ENCODE results near the gene WFDC1. TPM values are rescaled to one million over a fixed set of nuclear protein-coding genes. Genes with fewer than 3 reads are reported as not detected.
"Not testable (repeated sequence)": the region's sequence is repeated elsewhere in the genome, so short reads cannot be mapped to it uniquely, and the experiment has no call there.

WFDC1 gene
- total RNA-seq, 1 donor from 2014 or later: 0.34 TPM

GRCh38 chr16:84332975-84333684, 38.5 kb downstream of the WFDC1 start:
- Histone ChIP-seq H3K27me3 (ENCODE audit: insufficient read depth, low read length) (no peaks in the 10 kb centered on the region), H3K9me3 (ENCODE audit: insufficient read depth, low read depth, low read length) (no peaks in the 10 kb centered on the region), H2AFZ (ENCODE audit: low read depth, low read length) (no peak overlapping the region), H3K4me3 (ENCODE audit: insufficient read depth, low read depth, low read length) (no peak overlapping the region), H3K4me2 (ENCODE audit: low read length) (no peak overlapping the region), H4K20me1 (ENCODE audit: insufficient read depth, low read length) (no peaks in the 10 kb centered on the region), H3K9ac (ENCODE audit: low read length) (no peak overlapping the region), H3K27ac (ENCODE audit: low read depth, low read length) (no peak overlapping the region), H3K79me2 (ENCODE audit: insufficient read depth, low read length) (no peaks in the 10 kb centered on the region), H3K4me1 (ENCODE audit: insufficient read depth, low read length) (no peaks in the 10 kb centered on the region), H3K36me3 (ENCODE audit: insufficient read depth, low read length) (no peaks in the 10 kb centered on the region)
- H3K36me3 Mint-ChIP-seq (ENCODE audit: low read depth, unreplicated experiment): no peaks in the 10 kb centered on the region
- H3K27me3 Mint-ChIP-seq (ENCODE audit: low read depth, unreplicated experiment): peaks cover 13% of the 10 kb centered on the region
- H3K27ac Mint-ChIP-seq (ENCODE audit: unreplicated experiment): no peak overlapping the region
- DNase-seq (ENCODE audit: low read depth) (no peak), FAIRE-seq (no peak)
- H3K4me1 Mint-ChIP-seq (ENCODE audit: low read depth, unreplicated experiment): peaks cover 5% of the 10 kb centered on the region
- H3K4me3 Mint-ChIP-seq (ENCODE audit: unreplicated experiment): no peak overlapping the region
- TF ChIP-seq CTCF (IDR thresholded peaks at IDR 0.05; ENCODE audit: insufficient read depth, low read depth, low read length) (no peak), EZH2 (IDR thresholded peaks at IDR 0.05; ENCODE audit: insufficient read depth, low read length) (no peak)
- peaks cover 19% of the 10 kb centered on the region for H3K9me3 Mint-ChIP-seq (ENCODE audit: unreplicated experiment)

GRCh38 chr16:84334058-84334457, 39.4 kb downstream of the WFDC1 start:
- Histone ChIP-seq H3K36me3 (ENCODE audit: insufficient read depth, low read length) (no peaks in the 10 kb centered on the region), H3K79me2 (ENCODE audit: insufficient read depth, low read length) (no peaks in the 10 kb centered on the region), H3K9ac (ENCODE audit: low read length) (no peak overlapping the region), H4K20me1 (ENCODE audit: insufficient read depth, low read length) (no peaks in the 10 kb centered on the region), H3K27ac (ENCODE audit: low read depth, low read length) (no peak overlapping the region), H3K9me3 (ENCODE audit: insufficient read depth, low read depth, low read length) (no peaks in the 10 kb centered on the region), H3K4me2 (ENCODE audit: low read length) (no peak overlapping the region), H3K27me3 (ENCODE audit: insufficient read depth, low read length) (peaks cover under 1% of the 10 kb centered on the region), H3K4me1 (ENCODE audit: insufficient read depth, low read length) (no peaks in the 10 kb centered on the region), H2AFZ (ENCODE audit: low read depth, low read length) (no peak overlapping the region), H3K4me3 (ENCODE audit: insufficient read depth, low read depth, low read length) (no peak overlapping the region)
- FAIRE-seq (no peak), DNase-seq (ENCODE audit: low read depth) (no peak)
- Mint-ChIP-seq H3K4me1 (ENCODE audit: low read depth, unreplicated experiment) (peaks cover 5% of the 10 kb centered on the region), H3K4me3 (ENCODE audit: unreplicated experiment) (no peak overlapping the region), H3K27me3 (ENCODE audit: low read depth, unreplicated experiment) (peaks cover 14% of the 10 kb centered on the region), H3K27ac (ENCODE audit: unreplicated experiment) (no peak overlapping the region), H3K9me3 (ENCODE audit: unreplicated experiment) (peaks cover 19% of the 10 kb centered on the region), H3K36me3 (ENCODE audit: low read depth, unreplicated experiment) (no peaks in the 10 kb centered on the region)
- TF ChIP-seq EZH2 (IDR thresholded peaks at IDR 0.05; ENCODE audit: insufficient read depth, low read length) (no peak), CTCF (IDR thresholded peaks at IDR 0.05; ENCODE audit: insufficient read depth, low read depth, low read length) (no peak)

- H3K4me1 ChIP-seq (ENCODE audit: insufficient read depth, low read length): no peaks in the 10 kb centered on the region
- H3K36me3 ChIP-seq (ENCODE audit: insufficient read depth, low read length): no peaks in the 10 kb centered on the region
- no peaks in the 10 kb centered on the region for H4K20me1 ChIP-seq (ENCODE audit: insufficient read depth, low read length)
- no peak overlapping the region for H3K4me3 Mint-ChIP-seq (ENCODE audit: unreplicated experiment)
- peaks cover 18% of the 10 kb centered on the region for H3K27me3 Mint-ChIP-seq (ENCODE audit: low read depth, unreplicated experiment)
- no peaks in the 10 kb centered on the region for H3K36me3 Mint-ChIP-seq (ENCODE audit: low read depth, unreplicated experiment)
- H3K4me2 ChIP-seq (ENCODE audit: low read length): no peak overlapping the region
- H3K4me1 Mint-ChIP-seq (ENCODE audit: low read depth, unreplicated experiment): peaks cover 5% of the 10 kb centered on the region
- no peak for DNase-seq (ENCODE audit: low read depth)
- no peak overlapping the region for H3K9ac ChIP-seq (ENCODE audit: low read length)
- H2AFZ ChIP-seq (ENCODE audit: low read depth, low read length): no peak overlapping the region
- peaks cover 4% of the 10 kb centered on the region for H3K27me3 ChIP-seq (ENCODE audit: insufficient read depth, low read length)
- H3K79me2 ChIP-seq (ENCODE audit: insufficient read depth, low read length): no peaks in the 10 kb centered on the region
- TF ChIP-seq CTCF (IDR thresholded peaks at IDR 0.05; ENCODE audit: insufficient read depth, low read depth, low read length) (no peak), EZH2 (IDR thresholded peaks at IDR 0.05; ENCODE audit: insufficient read depth, low read length) (no peak)
- H3K27ac ChIP-seq (ENCODE audit: low read depth, low read length): no peak overlapping the region
- H3K9me3 Mint-ChIP-seq (ENCODE audit: unreplicated experiment): peaks cover 19% of the 10 kb centered on the region
- FAIRE-seq: no peak
- H3K27ac Mint-ChIP-seq (ENCODE audit: unreplicated experiment): no peak overlapping the region
- H3K9me3 ChIP-seq (ENCODE audit: insufficient read depth, low read depth, low read length): no peaks in the 10 kb centered on the region
- H3K4me3 ChIP-seq (ENCODE audit: insufficient read depth, low read depth, low read length): no peak overlapping the region
These were observed 39.8 kb downstream of the WFDC1 start for GRCh38 chr16:84334482-84334881.

DNA sequence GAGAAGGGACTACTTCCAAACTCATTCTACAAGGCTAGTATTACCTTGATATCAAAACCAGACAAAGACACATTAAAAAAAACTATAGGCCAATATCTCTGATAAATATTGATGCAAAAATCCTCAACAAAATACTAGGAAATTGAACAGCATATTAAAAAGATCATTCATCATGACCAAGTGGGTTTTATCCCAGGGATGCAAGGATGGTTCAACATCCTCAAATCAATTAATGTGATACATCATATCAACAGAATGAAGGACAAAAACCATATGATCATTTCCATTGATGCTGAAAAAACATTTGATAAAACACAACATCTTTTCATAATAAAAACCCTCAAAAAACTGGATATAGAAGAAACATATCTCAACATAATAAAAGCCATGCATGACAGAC, 42.6 kb downstream of the WFDC1 start:
- not testable (repeated sequence) for H3K27ac ChIP-seq (ENCODE audit: low read depth, low read length); H3K9ac ChIP-seq (ENCODE audit: low read length); DNase-seq (ENCODE audit: low read depth); H3K4me3 Mint-ChIP-seq (ENCODE audit: unreplicated experiment); H3K9me3 ChIP-seq (ENCODE audit: insufficient read depth, low read depth, low read length); H3K4me1 Mint-ChIP-seq (ENCODE audit: low read depth, unreplicated experiment); H3K36me3 ChIP-seq (ENCODE audit: insufficient read depth, low read length); FAIRE-seq; H3K36me3 Mint-ChIP-seq (ENCODE audit: low read depth, unreplicated experiment); H3K4me2 ChIP-seq (ENCODE audit: low read length); H4K20me1 ChIP-seq (ENCODE audit: insufficient read depth, low read length); H3K79me2 ChIP-seq (ENCODE audit: insufficient read depth, low read length); H2AFZ ChIP-seq (ENCODE audit: low read depth, low read length); H3K27me3 ChIP-seq (ENCODE audit: insufficient read depth, low read length); H3K4me1 ChIP-seq (ENCODE audit: insufficient read depth, low read length); H3K27ac Mint-ChIP-seq (ENCODE audit: unreplicated experiment); H3K9me3 Mint-ChIP-seq (ENCODE audit: unreplicated experiment); H3K4me3 ChIP-seq (ENCODE audit: insufficient read depth, low read depth, low read length)
- H3K27me3 Mint-ChIP-seq (ENCODE audit: low read depth, unreplicated experiment): peaks cover 28% of the 10 kb centered on the region

All from astrocyte (in vitro differentiated cells and primary cell).